Nephron (organoid): ENCODE results near the gene ROBO1.

Source experiments
- H3K27ac Mint-ChIP-seq, 3 experiments: 2 replicates each; pipeline ENCODE4 v1.8.0; 2020; ENCODE audit warnings: mixed read lengths in 3 of 3, mild to moderate bottlenecking in 2 of 3, moderate library complexity in 1 of 3
- H3K27me3 Mint-ChIP-seq: 2 replicates; pipeline ENCODE4 v1.8.0; 2021; ENCODE audit warnings: low read depth, mild to moderate bottlenecking, moderate library complexity, mixed read lengths
- H3K36me3 Mint-ChIP-seq: 2 replicates; pipeline ENCODE4 v1.8.0; 2020; ENCODE audit warnings: low read depth, mixed read lengths
- H3K4me1 Mint-ChIP-seq: 2 replicates; pipeline ENCODE4 v1.8.0; 2020; ENCODE audit warnings: mixed read lengths
- H3K4me3 Mint-ChIP-seq, 3 experiments: 2 replicates each; pipeline ENCODE4 v1.8.0; 2020; ENCODE audit warnings: mild to moderate bottlenecking in 3 of 3, mixed read lengths in 3 of 3, moderate library complexity in 2 of 3
- H3K9me3 Mint-ChIP-seq: 2 replicates; pipeline ENCODE4 v1.8.0; 2020; ENCODE audit warnings: mixed read lengths
- TF ChIP-seq, protein P1 (sequence below), 3 experiments: fragments of 200-600 bp; sonication (generic); IDR thresholded peaks; one replicate each; pipeline ENCODE4 v1.5.0; 2021; ENCODE audit warnings: antibody characterized with exemption in 3 of 3; ENCODE audit not compliant: unreplicated experiment in 3 of 3

Gene ROBO1

DNA sequence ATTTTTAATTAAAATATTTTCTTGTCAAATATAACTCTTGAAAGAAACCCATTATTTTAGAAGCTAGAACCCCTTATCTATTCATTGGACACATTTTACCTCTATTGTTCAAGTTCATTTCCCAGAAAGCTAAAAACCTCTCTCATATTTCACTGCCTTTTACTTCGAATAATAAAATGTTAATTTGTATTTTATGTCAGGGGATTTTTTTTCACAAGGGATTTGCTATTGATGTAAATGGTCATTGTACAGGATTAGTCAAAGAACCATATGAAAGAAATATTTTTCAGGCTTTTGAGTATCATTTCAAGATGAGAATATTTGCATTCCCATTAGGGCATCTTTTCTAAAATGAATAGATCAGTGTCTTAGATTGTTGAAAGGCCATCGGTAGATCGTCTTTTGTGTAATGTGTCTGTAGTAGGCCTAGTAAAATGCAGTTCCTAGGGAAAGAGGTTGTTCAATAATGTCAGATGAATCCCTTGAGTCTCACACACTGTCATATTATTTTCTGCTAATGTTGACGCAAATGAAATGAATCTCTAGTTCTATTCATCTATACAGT, 114.5 kb downstream of the ROBO1 start:
- Mint-ChIP-seq H3K9me3 (no peaks in the 10 kb centered on the region), H3K4me1 (peaks cover 11% of the 10 kb centered on the region), H3K36me3 (no peaks in the 10 kb centered on the region), H3K27me3 (no peaks in the 10 kb centered on the region), H3K27ac (peak overlapping the region in 1 of 3 experiments; percentile 65), H3K4me3 (no peak overlapping the region)
- TF ChIP-seq, protein P1, sequence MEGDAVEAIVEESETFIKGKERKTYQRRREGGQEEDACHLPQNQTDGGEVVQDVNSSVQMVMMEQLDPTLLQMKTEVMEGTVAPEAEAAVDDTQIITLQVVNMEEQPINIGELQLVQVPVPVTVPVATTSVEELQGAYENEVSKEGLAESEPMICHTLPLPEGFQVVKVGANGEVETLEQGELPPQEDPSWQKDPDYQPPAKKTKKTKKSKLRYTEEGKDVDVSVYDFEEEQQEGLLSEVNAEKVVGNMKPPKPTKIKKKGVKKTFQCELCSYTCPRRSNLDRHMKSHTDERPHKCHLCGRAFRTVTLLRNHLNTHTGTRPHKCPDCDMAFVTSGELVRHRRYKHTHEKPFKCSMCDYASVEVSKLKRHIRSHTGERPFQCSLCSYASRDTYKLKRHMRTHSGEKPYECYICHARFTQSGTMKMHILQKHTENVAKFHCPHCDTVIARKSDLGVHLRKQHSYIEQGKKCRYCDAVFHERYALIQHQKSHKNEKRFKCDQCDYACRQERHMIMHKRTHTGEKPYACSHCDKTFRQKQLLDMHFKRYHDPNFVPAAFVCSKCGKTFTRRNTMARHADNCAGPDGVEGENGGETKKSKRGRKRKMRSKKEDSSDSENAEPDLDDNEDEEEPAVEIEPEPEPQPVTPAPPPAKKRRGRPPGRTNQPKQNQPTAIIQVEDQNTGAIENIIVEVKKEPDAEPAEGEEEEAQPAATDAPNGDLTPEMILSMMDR (IDR thresholded peaks at IDR 0.05; ENCODE audit: unreplicated experiment in 3 of 3) = no peak

DNA sequence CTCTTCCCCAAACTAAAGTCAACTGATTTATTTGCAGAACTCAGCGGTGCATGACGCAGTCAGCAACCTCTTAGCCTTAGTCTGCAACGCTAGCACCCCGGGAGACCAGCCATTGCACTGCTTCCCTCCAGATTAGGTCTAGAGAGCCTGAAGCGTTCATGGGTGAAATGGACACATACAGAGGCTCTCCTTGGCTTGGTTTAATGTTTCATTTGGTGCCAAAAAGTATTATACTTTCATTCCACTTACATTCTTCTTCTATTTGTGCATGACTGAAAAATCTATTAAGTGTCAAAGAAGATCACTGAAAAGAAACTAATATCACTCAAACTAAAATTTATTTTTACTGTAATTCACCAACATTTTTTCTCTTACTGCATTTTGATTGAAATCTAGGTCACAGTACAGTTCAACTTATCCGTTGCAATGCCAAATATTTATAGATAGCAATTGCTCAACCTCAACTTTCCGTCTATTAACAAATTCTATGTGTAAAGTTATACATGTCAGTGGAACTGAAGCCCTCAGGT, 116.2 kb downstream of the ROBO1 start:
- Mint-ChIP-seq H3K4me3 (no peak overlapping the region), H3K4me1 (peaks cover 11% of the 10 kb centered on the region), H3K36me3 (no peaks in the 10 kb centered on the region), H3K9me3 (no peaks in the 10 kb centered on the region), H3K27me3 (no peaks in the 10 kb centered on the region), H3K27ac (peak overlapping the region; percentile 17 to 55 (median 53))
- TF ChIP-seq, protein P1 (IDR thresholded peaks at IDR 0.05; ENCODE audit: unreplicated experiment in 3 of 3) = no peak

DNA sequence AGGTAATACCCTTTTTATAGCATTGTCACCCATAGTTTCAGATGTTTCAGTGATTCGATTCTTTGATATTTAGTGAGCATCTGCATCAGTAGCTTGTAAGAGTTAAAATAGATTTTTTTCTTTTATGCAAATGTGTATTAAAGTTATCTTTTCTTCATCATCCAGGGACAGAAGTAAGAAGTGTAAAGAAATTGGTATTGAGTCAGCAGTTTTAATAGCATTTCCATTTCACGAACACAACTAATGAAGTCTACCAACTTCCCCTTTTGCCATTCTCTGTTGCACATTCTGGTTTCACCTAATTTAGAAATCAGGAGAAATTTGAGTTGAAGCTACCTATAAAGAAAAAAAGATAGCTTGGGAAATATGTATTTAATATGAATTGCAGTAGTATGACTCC, 127.9 kb downstream of the ROBO1 start:
- Mint-ChIP-seq H3K27ac (no peak overlapping the region), H3K27me3 (no peaks in the 10 kb centered on the region), H3K4me1 (no peaks in the 10 kb centered on the region), H3K9me3 (peaks cover 8% of the 10 kb centered on the region), H3K4me3 (no peak overlapping the region), H3K36me3 (peaks cover 8% of the 10 kb centered on the region)
- TF ChIP-seq, protein P1 (IDR thresholded peaks at IDR 0.05; ENCODE audit: unreplicated experiment in 3 of 3) = no peak

DNA sequence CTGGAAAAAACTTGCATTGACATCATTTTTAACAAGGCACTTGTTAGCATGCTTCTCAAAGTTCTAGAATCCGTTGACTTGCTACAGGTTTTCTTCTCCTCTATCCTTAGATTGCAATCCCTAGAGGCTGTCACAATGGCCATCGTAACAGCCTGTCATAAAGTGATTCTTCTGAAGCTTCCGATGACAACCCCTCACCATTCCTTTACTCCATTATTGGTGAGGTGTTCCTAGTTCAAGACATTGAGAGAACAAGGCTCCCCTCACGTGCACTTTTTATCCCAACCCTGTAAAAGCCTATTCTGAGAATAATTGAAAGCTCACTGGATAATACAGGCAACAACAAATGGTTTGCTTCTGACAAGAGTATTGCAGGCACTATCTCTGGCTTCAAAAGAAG, 131.4 kb downstream of the ROBO1 start:
- Mint-ChIP-seq H3K36me3 (peaks cover 8% of the 10 kb centered on the region), H3K27me3 (no peaks in the 10 kb centered on the region), H3K4me3 (no peak overlapping the region), H3K9me3 (peaks cover 2% of the 10 kb centered on the region), H3K4me1 (no peaks in the 10 kb centered on the region), H3K27ac (no peak overlapping the region)
- TF ChIP-seq, protein P1 (IDR thresholded peaks at IDR 0.05; ENCODE audit: unreplicated experiment in 3 of 3) = no peak

DNA sequence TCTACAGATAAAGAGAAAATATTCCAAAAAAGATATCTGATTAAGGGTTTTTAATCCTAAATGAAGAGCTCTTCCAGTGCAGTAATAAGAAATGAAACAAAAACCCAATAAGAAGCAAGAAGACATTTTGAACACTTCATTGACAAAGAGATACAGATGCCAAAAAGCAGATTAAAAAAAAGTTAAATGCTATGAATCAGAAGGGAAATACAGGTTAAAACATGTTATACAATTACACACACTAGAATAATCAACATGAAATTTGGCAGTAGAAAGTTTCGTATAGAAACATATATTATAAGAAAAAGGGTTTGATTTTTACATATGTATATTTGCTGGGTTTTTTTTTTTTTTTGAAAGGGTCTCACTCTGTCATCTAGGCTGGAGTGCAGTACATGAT, 135.0 kb downstream of the ROBO1 start:
- H3K9me3 Mint-ChIP-seq = peaks cover under 1% of the 10 kb centered on the region
- H3K27ac Mint-ChIP-seq = no peak overlapping the region
- no peaks in the 10 kb centered on the region for H3K27me3 Mint-ChIP-seq
- TF ChIP-seq, protein P1 (IDR thresholded peaks at IDR 0.05; ENCODE audit: unreplicated experiment in 3 of 3) = no peak
- no peaks in the 10 kb centered on the region for H3K36me3 Mint-ChIP-seq
- H3K4me3 Mint-ChIP-seq = no peak overlapping the region
- no peaks in the 10 kb centered on the region for H3K4me1 Mint-ChIP-seq

DNA sequence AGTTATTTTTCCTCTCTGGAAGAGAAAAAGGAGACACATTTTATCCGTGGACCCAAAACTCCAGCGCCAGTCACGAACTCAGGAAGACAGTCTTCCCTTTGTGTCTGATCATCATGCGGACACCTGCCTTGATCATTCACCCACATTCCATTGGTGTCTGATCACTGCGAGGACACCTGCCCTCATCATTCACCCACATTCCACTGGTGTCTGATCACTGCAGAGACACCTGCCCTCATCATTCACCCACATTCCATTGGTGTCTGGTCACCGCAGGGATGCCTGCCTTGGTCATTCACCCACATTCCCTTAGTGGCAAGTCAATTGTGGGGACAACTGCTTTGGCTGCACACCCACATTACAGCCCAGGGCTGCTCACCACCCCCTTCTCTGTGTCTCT, 148.9 kb downstream of the ROBO1 start:
- Mint-ChIP-seq H3K27me3 (no peaks in the 10 kb centered on the region), H3K4me3 (no peak overlapping the region)

More for the DNA sequence above, 148.9 kb downstream of the ROBO1 start:
- Mint-ChIP-seq H3K36me3 (peaks cover 59% of the 10 kb centered on the region), H3K27ac (peak overlapping the region in 2 of 3 experiments; percentile 85 to 88), H3K9me3 (peaks cover 66% of the 10 kb centered on the region), H3K4me1 (no peaks in the 10 kb centered on the region)
- TF ChIP-seq, protein P1 (IDR thresholded peaks at IDR 0.05; ENCODE audit: unreplicated experiment in 3 of 3) = no peak
